ENCODE data around the gene SMIM30.

DNA sequence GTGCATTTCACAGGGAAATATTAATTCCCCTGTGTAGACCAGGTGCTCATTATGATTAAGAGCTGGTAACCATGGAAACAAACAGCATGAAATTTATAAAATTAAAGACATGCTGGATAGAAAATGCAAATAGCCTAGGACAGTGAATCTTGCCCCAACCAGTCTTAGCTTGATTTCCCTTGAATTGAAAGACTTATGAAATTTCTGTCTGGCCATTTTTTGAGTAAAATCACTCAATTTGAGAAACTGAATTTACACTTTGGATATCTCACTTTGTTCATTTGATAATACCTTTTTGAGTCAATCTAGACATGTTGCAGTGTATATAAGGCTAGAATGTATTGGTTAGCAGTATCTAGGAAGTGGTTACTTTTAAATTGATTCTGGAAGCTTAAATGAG is 4.4 kb upstream of the SMIM30 start:
- TF ChIP-seq, protein P1, sequence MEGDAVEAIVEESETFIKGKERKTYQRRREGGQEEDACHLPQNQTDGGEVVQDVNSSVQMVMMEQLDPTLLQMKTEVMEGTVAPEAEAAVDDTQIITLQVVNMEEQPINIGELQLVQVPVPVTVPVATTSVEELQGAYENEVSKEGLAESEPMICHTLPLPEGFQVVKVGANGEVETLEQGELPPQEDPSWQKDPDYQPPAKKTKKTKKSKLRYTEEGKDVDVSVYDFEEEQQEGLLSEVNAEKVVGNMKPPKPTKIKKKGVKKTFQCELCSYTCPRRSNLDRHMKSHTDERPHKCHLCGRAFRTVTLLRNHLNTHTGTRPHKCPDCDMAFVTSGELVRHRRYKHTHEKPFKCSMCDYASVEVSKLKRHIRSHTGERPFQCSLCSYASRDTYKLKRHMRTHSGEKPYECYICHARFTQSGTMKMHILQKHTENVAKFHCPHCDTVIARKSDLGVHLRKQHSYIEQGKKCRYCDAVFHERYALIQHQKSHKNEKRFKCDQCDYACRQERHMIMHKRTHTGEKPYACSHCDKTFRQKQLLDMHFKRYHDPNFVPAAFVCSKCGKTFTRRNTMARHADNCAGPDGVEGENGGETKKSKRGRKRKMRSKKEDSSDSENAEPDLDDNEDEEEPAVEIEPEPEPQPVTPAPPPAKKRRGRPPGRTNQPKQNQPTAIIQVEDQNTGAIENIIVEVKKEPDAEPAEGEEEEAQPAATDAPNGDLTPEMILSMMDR (IDR thresholded peaks at IDR 0.05), result no peak
- TF ChIP-seq EZH2phosphoT487 (IDR thresholded peaks at IDR 0.05), result no peak

Data from neural progenitor cell (in vitro differentiated cells).